RWPE1 (cell line): ENCODE results near the gene USP46.

Experiments used
- CTCF ChIA-PET: fragments of 350-600 bp; sonication (Branson Sonifier 250); formaldehyde crosslinking; extraction: SDS; loops from one replicate; lab custom pipeline; 2021; lab: Yijun Ruan, JAX
- POLR2A ChIA-PET: fragments of 400-600 bp; formaldehyde crosslinking; extraction: SDS; loops from one replicate; lab custom pipeline; 2020; ENCODE audit warnings: antibody characterized with exemption; ENCODE audit not compliant: low non-redundant PET; lab: Yijun Ruan, JAX
- DNase-seq: peaks from one replicate; pipeline ENCODE4 v3.0.0; 2012; ENCODE audit warnings: low spot score
- H3K27ac ChIP-seq: fragments of 450-650 bp; 2 replicates; pipeline ENCODE4 v1.5.1; 2017
- TF ChIP-seq, protein P1 (sequence below): fragments of 450-650 bp; conservative IDR thresholded peaks from 2 replicates; pipeline ENCODE4 v1.5.1; 2017; ENCODE audit warnings: low read depth, mild to moderate bottlenecking

USP46 gene

GRCh38 chr4:52555356-52555716, 103.8 kb downstream of the USP46 start:
- TF ChIP-seq, protein P1, sequence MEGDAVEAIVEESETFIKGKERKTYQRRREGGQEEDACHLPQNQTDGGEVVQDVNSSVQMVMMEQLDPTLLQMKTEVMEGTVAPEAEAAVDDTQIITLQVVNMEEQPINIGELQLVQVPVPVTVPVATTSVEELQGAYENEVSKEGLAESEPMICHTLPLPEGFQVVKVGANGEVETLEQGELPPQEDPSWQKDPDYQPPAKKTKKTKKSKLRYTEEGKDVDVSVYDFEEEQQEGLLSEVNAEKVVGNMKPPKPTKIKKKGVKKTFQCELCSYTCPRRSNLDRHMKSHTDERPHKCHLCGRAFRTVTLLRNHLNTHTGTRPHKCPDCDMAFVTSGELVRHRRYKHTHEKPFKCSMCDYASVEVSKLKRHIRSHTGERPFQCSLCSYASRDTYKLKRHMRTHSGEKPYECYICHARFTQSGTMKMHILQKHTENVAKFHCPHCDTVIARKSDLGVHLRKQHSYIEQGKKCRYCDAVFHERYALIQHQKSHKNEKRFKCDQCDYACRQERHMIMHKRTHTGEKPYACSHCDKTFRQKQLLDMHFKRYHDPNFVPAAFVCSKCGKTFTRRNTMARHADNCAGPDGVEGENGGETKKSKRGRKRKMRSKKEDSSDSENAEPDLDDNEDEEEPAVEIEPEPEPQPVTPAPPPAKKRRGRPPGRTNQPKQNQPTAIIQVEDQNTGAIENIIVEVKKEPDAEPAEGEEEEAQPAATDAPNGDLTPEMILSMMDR: no peak
- no peak for DNase-seq
- ChIA-PET CTCF (no interaction called here), POLR2A (no interaction called here)
- no peak overlapping the region for H3K27ac ChIP-seq

- TF ChIP-seq, protein P1: no peak
- no peak overlapping the region for H3K27ac ChIP-seq
- DNase-seq: no peak
- ChIA-PET CTCF (interaction anchor here (0.6 kb wide), 1 partner anchor 10 kb away, joined by 3 read pairs; no protein-coding TSS in a partner anchor), POLR2A (no interaction called here)
These were observed 104.3 kb downstream of the USP46 start for GRCh38 chr4:52554612-52555355.

DNA sequence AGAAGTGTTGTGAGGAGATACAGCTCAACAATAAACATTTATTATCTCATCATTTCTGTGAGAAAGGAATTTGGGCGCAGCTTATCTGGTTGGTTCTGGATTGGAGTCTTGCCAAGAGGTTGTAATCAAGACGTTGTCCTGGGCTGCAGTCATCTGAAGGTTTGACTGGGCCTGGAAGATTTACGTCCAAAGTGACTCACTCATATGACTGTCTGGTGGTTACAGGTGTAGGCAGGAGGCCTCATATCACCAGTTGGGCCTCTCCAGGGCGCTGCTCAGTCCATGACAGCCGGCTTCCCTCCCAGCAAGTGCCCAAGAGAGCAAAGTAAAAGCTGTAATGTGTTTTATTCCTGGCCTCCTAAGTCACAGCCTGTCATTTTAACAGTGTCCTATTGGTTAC, 106.3 kb downstream of the USP46 start:
- DNase-seq: no peak
- H3K27ac ChIP-seq: no peak overlapping the region
- TF ChIP-seq, protein P1: no peak
- POLR2A ChIA-PET: no interaction called here
- CTCF ChIA-PET: no interaction called here

- CTCF ChIA-PET: interaction anchor here (0.6 kb wide), 1 partner anchor 124 kb away, joined by 3 read pairs; no protein-coding TSS in a partner anchor
- no peak for DNase-seq
- no peak overlapping the region for H3K27ac ChIP-seq
- POLR2A ChIA-PET: no interaction called here
- TF ChIP-seq, protein P1: no peak
These were observed 107.6 kb downstream of the USP46 start for GRCh38 chr4:52551487-52551886.

GRCh38 chr4:52550186-52550585, 108.9 kb downstream of the USP46 start:
- TF ChIP-seq, protein P1: no peak
- H3K27ac ChIP-seq: no peak overlapping the region
- CTCF ChIA-PET: no interaction called here
- peak; percentile 65 for DNase-seq
- POLR2A ChIA-PET: no interaction called here

- H3K27ac ChIP-seq: no peak overlapping the region
- ChIA-PET POLR2A (no interaction called here), CTCF (no interaction called here)
- TF ChIP-seq, protein P1: no peak
- no peak for DNase-seq
These were observed 110.1 kb downstream of the USP46 start for GRCh38 chr4:52548818-52549570.
